ENCODE results near the gene MKRN1. TPM values are rescaled to one million over a fixed set of nuclear protein-coding genes. Genes with fewer than 3 reads are reported as not detected.

MKRN1 gene
- total RNA-seq, 2 donors from 2014 or later = 135 to 163 TPM

DNA sequence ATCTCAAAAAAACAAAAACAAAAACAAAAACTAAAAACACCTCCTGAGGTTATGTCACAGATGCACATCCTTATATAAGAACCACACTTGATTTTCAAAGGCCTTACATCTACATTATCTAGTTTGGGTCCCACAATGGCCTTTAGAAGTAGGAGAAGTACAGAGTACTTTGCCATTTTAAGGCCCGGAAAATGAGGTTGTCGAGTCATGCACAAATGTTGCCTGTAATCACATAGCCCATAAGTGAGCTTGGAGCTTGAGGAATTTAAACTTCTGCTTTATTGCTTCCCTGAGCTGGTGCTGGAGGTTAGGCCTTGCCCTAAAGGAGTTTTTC is 9.7 kb upstream of the MKRN1 start:
- H3K4me3 ChIP-seq (ENCODE audit: low read length) = no peak overlapping the region
- no peaks in the 10 kb centered on the region for H3K27me3 ChIP-seq (ENCODE audit: control insufficient read depth, insufficient read depth, low read length, poor library complexity, severe bottlenecking)
- 88 to 92% methylated on average over 2 of the region's 2 CpGs for WGBS, 2 experiments (ENCODE audit: insufficient coverage in 1 of 2, insufficient read length in 1 of 2)
- no peak overlapping the region for H3K4me3 Mint-ChIP-seq
- no peak overlapping the region for H3K9ac ChIP-seq (ENCODE audit: extremely low read depth, low read length, poor library complexity, severe bottlenecking)
- peak overlapping the region; percentile 91 for H3K27ac Mint-ChIP-seq
- no peak overlapping the region for H3K27ac ChIP-seq (ENCODE audit: low read depth, low read length)
- H3K36me3 ChIP-seq (ENCODE audit: control insufficient read depth, insufficient read depth, low read length) = no peaks in the 10 kb centered on the region
- TF ChIP-seq, protein P1, sequence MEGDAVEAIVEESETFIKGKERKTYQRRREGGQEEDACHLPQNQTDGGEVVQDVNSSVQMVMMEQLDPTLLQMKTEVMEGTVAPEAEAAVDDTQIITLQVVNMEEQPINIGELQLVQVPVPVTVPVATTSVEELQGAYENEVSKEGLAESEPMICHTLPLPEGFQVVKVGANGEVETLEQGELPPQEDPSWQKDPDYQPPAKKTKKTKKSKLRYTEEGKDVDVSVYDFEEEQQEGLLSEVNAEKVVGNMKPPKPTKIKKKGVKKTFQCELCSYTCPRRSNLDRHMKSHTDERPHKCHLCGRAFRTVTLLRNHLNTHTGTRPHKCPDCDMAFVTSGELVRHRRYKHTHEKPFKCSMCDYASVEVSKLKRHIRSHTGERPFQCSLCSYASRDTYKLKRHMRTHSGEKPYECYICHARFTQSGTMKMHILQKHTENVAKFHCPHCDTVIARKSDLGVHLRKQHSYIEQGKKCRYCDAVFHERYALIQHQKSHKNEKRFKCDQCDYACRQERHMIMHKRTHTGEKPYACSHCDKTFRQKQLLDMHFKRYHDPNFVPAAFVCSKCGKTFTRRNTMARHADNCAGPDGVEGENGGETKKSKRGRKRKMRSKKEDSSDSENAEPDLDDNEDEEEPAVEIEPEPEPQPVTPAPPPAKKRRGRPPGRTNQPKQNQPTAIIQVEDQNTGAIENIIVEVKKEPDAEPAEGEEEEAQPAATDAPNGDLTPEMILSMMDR (conservative IDR thresholded peaks at IDR 0.05) = no peak
- H3K4me1 Mint-ChIP-seq = peaks cover 25% of the 10 kb centered on the region
- H3K27me3 Mint-ChIP-seq (ENCODE audit: insufficient read depth) = no peaks in the 10 kb centered on the region
- no peaks in the 10 kb centered on the region for H3K9me3 ChIP-seq (ENCODE audit: control insufficient read depth, low read length)
- no peaks in the 10 kb centered on the region for H3K4me1 ChIP-seq (ENCODE audit: control insufficient read depth, insufficient read depth, low read length)
- no peaks in the 10 kb centered on the region for H3K9me3 Mint-ChIP-seq
- H3K36me3 Mint-ChIP-seq (ENCODE audit: low read depth) = no peaks in the 10 kb centered on the region
- no peak for DNase-seq

DNA sequence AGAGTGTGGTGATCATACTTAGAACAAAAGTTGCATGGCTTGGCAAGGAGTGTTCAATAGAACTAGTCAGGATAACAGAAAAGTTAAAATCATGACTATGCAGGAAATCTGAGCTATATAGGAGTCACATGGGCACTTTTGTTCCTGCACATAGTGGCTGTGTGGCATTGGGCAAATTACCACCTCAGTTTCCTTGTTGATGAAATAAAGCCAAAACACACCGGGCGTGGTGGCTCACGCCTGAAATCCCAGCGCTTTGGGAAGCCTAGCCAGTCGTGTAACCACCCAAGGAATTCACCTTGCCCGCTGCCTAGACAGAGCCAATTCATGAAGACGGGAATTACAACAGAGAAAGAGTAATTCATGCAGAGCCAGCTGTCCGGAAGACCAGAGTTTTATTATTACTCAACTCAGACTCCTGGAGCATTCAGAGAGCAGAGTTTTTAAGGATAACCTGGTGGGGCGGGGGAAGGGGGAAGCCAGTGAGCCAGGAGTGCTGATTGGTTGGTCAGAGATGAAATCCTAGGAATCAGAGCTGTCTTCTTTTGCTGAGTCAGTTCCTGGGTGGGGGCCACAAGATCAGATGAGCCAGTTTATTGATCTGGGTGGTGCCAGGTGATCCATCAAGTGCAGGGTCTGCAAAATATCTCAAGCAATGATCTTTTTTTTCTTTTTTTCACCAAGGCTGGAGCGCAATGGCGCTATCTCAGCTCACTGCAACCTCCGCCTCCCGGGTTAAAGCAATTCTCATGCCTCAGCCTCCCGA is 6.4 kb upstream of the MKRN1 start:
- no peak overlapping the region for H3K4me3 ChIP-seq (ENCODE audit: low read length)
- no peaks in the 10 kb centered on the region for H3K9me3 Mint-ChIP-seq
- no peaks in the 10 kb centered on the region for H3K9me3 ChIP-seq (ENCODE audit: control insufficient read depth, low read length)
- WGBS, 2 experiments (ENCODE audit: insufficient coverage in 1 of 2, insufficient read length in 1 of 2) = 82 to 87% methylated on average over 14 of the region's 14 CpGs
- peak; percentile 59 for DNase-seq
- H3K27me3 ChIP-seq (ENCODE audit: control insufficient read depth, insufficient read depth, low read length, poor library complexity, severe bottlenecking) = no peaks in the 10 kb centered on the region
- H3K9ac ChIP-seq (ENCODE audit: extremely low read depth, low read length, poor library complexity, severe bottlenecking) = no peak overlapping the region
- H3K4me1 ChIP-seq (ENCODE audit: control insufficient read depth, insufficient read depth, low read length) = no peaks in the 10 kb centered on the region
- H3K27me3 Mint-ChIP-seq (ENCODE audit: insufficient read depth) = no peaks in the 10 kb centered on the region
- H3K4me1 Mint-ChIP-seq = peaks cover 42% of the 10 kb centered on the region
- peak overlapping the region; percentile 91 for H3K27ac Mint-ChIP-seq
- H3K27ac ChIP-seq (ENCODE audit: low read depth, low read length) = no peak overlapping the region
- H3K36me3 ChIP-seq (ENCODE audit: control insufficient read depth, insufficient read depth, low read length) = no peaks in the 10 kb centered on the region
- TF ChIP-seq, protein P1 (conservative IDR thresholded peaks at IDR 0.05) = no peak
- no peak overlapping the region for H3K4me3 Mint-ChIP-seq
- no peaks in the 10 kb centered on the region for H3K36me3 Mint-ChIP-seq (ENCODE audit: low read depth)

DNA sequence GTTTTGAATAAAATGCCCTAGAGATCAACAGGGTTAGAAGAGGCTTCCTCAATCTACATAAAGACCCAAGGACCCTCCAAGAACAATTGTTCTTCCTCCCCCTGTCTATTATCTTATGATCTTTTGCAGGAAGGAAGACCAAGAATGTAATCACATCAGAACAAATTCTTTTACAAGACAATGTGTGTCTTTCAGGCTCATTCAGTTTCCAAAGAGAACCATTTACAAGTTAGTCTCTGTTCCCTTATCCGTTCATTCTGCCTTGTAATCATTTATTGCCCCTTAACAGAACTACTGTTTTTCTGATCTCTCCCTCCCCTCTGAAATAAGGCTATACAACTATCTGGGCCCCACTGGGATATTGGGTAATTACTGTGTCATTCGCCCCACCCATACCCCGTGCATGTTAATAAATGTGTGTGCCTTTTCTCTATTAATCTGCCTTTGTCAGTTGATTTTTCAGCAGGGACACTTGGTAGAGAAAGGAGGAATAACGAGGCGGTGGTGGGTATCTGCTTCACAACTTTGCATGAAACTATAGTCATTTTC is 5.7 kb upstream of the MKRN1 start:
- H3K4me1 ChIP-seq (ENCODE audit: control insufficient read depth, insufficient read depth, low read length) = no peaks in the 10 kb centered on the region
- WGBS, 2 experiments (ENCODE audit: insufficient coverage in 1 of 2, insufficient read length in 1 of 2) = 37 to 71% methylated on average over 3 to 5 of the region's 5 CpGs
- Mint-ChIP-seq H3K4me1 (peaks cover 42% of the 10 kb centered on the region), H3K36me3 (ENCODE audit: low read depth) (no peaks in the 10 kb centered on the region), H3K27ac (peak overlapping the region; percentile 91), H3K9me3 (no peaks in the 10 kb centered on the region), H3K27me3 (ENCODE audit: insufficient read depth) (no peaks in the 10 kb centered on the region), H3K4me3 (no peak overlapping the region)
- H3K9ac ChIP-seq (ENCODE audit: extremely low read depth, low read length, poor library complexity, severe bottlenecking) = no peak overlapping the region
- TF ChIP-seq, protein P1 (conservative IDR thresholded peaks at IDR 0.05) = no peak
- no peaks in the 10 kb centered on the region for H3K9me3 ChIP-seq (ENCODE audit: control insufficient read depth, low read length)
- H3K36me3 ChIP-seq (ENCODE audit: control insufficient read depth, insufficient read depth, low read length) = no peaks in the 10 kb centered on the region
- H3K27me3 ChIP-seq (ENCODE audit: control insufficient read depth, insufficient read depth, low read length, poor library complexity, severe bottlenecking) = no peaks in the 10 kb centered on the region
- DNase-seq = no peak
- no peak overlapping the region for H3K27ac ChIP-seq (ENCODE audit: low read depth, low read length)
- no peak overlapping the region for H3K4me3 ChIP-seq (ENCODE audit: low read length)

Measured in endodermal cell (in vitro differentiated cells).